ENCODE data around the gene HSF2.

The HSF2 gene

GRCh38 chr6:122406187-122406586 lies 6.7 kb downstream of the HSF2 start:
- Mint-ChIP-seq H3K4me3 (no peak overlapping the region), H3K9me3 (no peaks in the 10 kb centered on the region), H3K4me1 (ENCODE audit: low read depth in 2 of 2) (peaks cover 28 to 55% of the 10 kb centered on the region in 2 donors), H3K27me3 (no peaks in the 10 kb centered on the region), H3K27ac (no peak overlapping the region), H3K36me3 (ENCODE audit: insufficient read depth) (no peaks in the 10 kb centered on the region)
- DNase-seq = no peak
- ATAC-seq (replicated peaks) = no peak

DNA sequence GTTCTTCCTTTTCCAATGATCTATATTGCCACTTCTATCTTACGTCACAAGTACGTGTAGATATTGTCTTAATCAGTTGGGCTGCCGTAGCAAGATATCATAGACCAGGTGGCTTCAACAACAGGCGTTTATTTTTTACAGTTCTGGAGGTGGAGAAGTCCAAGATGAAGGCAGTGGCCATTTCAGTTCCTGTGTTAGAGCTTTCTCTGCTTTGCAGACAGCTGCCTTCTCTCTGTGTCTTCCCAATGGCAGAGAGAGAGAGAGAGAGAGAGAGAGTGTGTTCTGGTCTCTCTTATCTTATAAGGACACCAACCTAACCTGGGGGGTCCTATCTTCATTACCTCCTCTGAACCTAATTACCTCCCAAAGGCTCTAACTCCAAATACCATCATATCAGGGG lies 8.3 kb downstream of the HSF2 start:
- DNase-seq = no peak
- no peak for ATAC-seq (replicated peaks)
- Mint-ChIP-seq H3K9me3 (no peaks in the 10 kb centered on the region), H3K4me1 (ENCODE audit: low read depth in 2 of 2) (peaks cover 24 to 52% of the 10 kb centered on the region in 2 donors), H3K4me3 (no peak overlapping the region), H3K36me3 (ENCODE audit: insufficient read depth) (peaks cover 7% of the 10 kb centered on the region), H3K27ac (no peak overlapping the region), H3K27me3 (no peaks in the 10 kb centered on the region)

DNA sequence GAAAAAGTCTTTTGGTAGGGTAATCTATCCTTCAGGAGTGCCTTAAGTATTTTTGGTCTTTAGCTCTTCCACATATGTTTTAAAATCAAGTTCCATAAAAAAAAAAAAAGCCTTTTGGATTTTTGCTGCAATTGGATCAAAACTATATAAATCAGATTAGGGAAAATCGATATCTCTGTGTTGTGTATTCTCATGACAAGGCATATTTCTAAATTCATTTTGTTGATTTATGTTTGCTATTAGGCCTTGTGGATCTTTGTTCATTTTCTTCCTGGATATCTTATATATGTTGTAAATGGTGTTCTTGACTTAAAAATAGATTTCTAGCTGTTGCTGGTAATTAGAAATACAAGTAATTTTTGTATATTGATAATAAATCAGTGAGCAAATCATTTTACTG lies 8.8 kb downstream of the HSF2 start:
- no peaks in the 10 kb centered on the region for H3K27me3 Mint-ChIP-seq
- H3K9me3 Mint-ChIP-seq = no peaks in the 10 kb centered on the region
- no peak for ATAC-seq (replicated peaks)
- peak overlapping the region; percentile 39 to 69 for H3K4me3 Mint-ChIP-seq
- H3K27ac Mint-ChIP-seq = peak overlapping the region; percentile 1 to 42
- peaks cover 12% of the 10 kb centered on the region for H3K36me3 Mint-ChIP-seq (ENCODE audit: insufficient read depth)
- H3K4me1 Mint-ChIP-seq (ENCODE audit: low read depth in 2 of 2) = peaks cover 24 to 52% of the 10 kb centered on the region in 2 donors
- no peak for DNase-seq

DNA sequence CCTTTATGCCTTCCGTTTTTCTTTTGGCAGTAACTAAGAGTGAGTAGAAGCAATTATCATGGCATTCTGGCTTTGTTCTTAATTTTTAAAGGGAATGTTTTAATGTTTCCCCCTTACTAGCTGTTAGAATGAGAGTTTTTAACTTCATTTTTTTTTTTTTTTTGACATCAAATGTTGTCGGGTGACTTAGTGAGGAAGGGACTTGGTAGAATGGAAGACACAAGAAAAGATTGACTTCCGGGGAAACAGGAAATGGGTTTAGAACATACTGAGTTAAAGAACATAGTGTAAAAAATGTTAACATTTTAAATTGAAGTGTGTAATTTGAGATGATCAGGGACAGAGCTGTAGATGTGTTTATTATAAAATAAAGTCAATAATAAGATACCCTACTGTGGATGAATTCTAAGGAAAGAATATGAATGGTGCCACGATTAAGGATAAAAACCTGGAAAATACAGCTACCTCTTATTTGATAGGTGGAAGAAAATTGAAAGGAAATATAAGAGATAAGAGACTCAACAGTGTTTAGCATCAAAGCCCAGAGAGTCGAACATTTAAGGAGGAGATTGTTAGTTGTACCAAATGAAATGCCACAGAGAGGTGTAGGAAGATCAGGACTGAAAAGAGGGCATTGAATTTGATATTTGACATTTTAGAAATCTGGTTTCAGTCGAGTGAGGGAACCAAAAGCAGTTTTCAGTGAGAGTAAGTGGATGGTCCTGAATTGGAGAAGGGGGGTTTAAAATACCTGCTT lies 9.4 kb downstream of the HSF2 start:
- Mint-ChIP-seq H3K27me3 (no peaks in the 10 kb centered on the region), H3K4me3 (peak overlapping the region; percentile 39 to 69), H3K36me3 (ENCODE audit: insufficient read depth) (peaks cover 18% of the 10 kb centered on the region), H3K9me3 (no peaks in the 10 kb centered on the region), H3K4me1 (ENCODE audit: low read depth in 2 of 2) (peaks cover 23 to 50% of the 10 kb centered on the region in 2 donors), H3K27ac (peak overlapping the region; percentile 1 to 42)
- DNase-seq (no peak), ATAC-seq (replicated peaks) (peak; percentile 37)

GRCh38 chr6:122412001-122412400 lies 12.5 kb downstream of the HSF2 start:
- ATAC-seq (replicated peaks) (no peak), DNase-seq (no peak)
- Mint-ChIP-seq H3K4me1 (ENCODE audit: low read depth in 2 of 2) (peaks cover 15 to 37% of the 10 kb centered on the region in 2 donors), H3K27me3 (no peaks in the 10 kb centered on the region), H3K9me3 (no peaks in the 10 kb centered on the region), H3K4me3 (no peak overlapping the region), H3K36me3 (ENCODE audit: insufficient read depth) (peaks cover 27% of the 10 kb centered on the region), H3K27ac (no peak overlapping the region)

DNA sequence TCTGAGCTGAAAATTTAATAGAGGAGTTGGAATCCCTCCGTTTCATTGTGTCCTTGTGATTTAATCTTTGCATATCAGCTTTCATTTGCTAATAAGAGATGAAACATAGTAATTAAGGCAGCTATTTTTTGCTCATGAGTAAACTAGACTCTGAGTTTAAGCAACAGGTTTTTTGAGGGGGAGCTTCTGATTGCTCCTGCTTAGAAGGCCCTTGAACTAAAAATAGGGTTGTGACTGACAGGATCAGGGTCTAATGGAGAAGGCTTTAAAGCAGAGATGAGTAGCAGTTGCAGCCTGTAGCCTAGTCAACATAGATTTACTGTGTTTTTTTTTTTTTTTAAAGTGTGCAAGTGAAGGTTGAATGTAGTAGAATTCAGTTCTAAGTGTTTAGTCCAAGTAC lies 17.4 kb downstream of the HSF2 start:
- H3K27ac Mint-ChIP-seq = no peak overlapping the region
- DNase-seq = no peak

DNA sequence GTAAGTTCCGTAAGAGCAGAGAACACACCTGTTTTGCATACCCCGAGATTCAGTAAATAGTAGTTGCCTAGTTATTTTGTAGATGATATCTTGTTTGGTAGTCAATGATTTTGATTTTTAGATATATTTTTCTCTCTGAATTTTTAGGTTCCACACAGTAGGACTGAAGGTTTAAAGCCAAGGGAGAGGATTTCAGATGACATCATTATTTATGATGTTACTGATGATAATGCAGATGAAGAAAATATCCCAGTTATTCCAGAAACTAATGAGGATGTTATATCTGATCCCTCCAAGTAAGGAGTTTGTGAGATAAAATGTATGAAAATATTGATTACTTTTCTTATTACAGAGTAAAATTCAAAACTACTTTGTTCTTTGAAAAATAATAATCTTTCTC lies 22.6 kb downstream of the HSF2 start:
- H3K4me1 Mint-ChIP-seq (ENCODE audit: low read depth in 2 of 2) = no peaks in the 10 kb centered on the region
- ATAC-seq (replicated peaks) = no peak
- no peaks in the 10 kb centered on the region for H3K9me3 Mint-ChIP-seq
- no peak overlapping the region for H3K27ac Mint-ChIP-seq
- DNase-seq = no peak
- no peaks in the 10 kb centered on the region for H3K27me3 Mint-ChIP-seq
- peaks cover 7% of the 10 kb centered on the region for H3K36me3 Mint-ChIP-seq (ENCODE audit: insufficient read depth)
- H3K4me3 Mint-ChIP-seq = no peak overlapping the region

More for the DNA sequence above, 17.4 kb downstream of the HSF2 start:
- Mint-ChIP-seq H3K4me1 (ENCODE audit: low read depth in 2 of 2) (peaks cover 0 to 2% of the 10 kb centered on the region in 2 donors), H3K27me3 (no peaks in the 10 kb centered on the region), H3K9me3 (no peaks in the 10 kb centered on the region), H3K4me3 (no peak overlapping the region), H3K36me3 (ENCODE audit: insufficient read depth) (peaks cover 30% of the 10 kb centered on the region)
- no peak for ATAC-seq (replicated peaks)

DNA sequence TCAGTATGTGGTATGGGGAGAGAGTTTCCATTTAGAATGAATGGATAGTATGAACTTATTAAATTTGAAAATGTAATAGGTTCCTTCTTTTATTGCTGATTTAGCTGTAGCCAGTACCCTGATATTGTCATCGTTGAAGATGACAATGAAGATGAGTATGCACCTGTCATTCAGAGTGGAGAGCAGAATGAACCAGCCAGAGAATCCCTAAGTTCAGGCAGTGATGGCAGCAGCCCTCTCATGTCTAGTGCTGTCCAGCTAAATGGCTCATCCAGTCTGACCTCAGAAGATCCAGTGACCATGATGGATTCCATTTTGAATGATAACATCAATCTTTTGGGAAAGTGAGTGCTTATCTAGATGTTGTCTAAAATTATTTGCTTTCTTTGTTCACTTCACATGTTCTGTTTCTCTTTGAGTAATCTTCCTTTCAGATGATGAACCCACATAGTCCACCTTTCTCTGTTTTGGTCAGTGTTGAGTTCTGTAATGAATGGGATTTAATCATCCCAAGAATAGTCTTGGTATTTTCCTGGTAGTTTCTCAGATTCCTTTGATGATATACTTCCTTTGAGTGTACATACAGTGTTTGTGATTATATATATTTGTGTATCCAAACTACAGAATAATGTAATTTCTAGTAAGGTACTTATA lies 23.3 kb downstream of the HSF2 start:
- Mint-ChIP-seq H3K4me1 (ENCODE audit: low read depth in 2 of 2) (no peaks in the 10 kb centered on the region), H3K4me3 (no peak overlapping the region), H3K27me3 (no peaks in the 10 kb centered on the region), H3K9me3 (no peaks in the 10 kb centered on the region), H3K27ac (no peak overlapping the region), H3K36me3 (ENCODE audit: insufficient read depth) (peaks cover 7% of the 10 kb centered on the region)
- ATAC-seq (replicated peaks) (no peak), DNase-seq (no peak)

DNA sequence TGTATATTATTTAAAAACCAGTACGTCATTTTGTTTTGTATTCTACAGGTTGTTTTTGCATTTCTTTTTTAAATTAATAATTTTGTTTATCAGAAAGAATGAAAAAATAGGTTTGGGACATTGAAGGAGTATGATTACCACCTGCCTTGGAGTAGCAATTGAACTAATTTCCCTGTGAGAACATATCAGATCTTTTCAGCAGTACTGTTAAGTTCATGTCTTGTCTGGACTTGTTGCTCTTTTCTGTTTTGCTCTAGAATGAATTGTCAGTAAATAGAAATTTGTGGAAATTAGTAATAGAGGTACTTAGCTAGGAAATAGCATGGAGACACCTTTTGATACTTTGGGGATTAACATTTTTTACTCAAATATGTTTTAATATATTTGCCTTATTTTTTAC lies 24.3 kb downstream of the HSF2 start:
- no peak for ATAC-seq (replicated peaks)
- Mint-ChIP-seq H3K4me1 (ENCODE audit: low read depth in 2 of 2) (no peaks in the 10 kb centered on the region), H3K9me3 (no peaks in the 10 kb centered on the region), H3K27ac (no peak overlapping the region), H3K27me3 (no peaks in the 10 kb centered on the region), H3K36me3 (ENCODE audit: insufficient read depth) (peaks cover 7% of the 10 kb centered on the region), H3K4me3 (no peak overlapping the region)
- no peak for DNase-seq

GRCh38 chr6:122426597-122426996 lies 27.1 kb downstream of the HSF2 start:
- H3K27me3 Mint-ChIP-seq = no peaks in the 10 kb centered on the region
- H3K36me3 Mint-ChIP-seq (ENCODE audit: insufficient read depth) = peaks cover 15% of the 10 kb centered on the region
- no peak overlapping the region for H3K4me3 Mint-ChIP-seq
- H3K9me3 Mint-ChIP-seq = no peaks in the 10 kb centered on the region
- no peaks in the 10 kb centered on the region for H3K4me1 Mint-ChIP-seq (ENCODE audit: low read depth in 2 of 2)
- no peak overlapping the region for H3K27ac Mint-ChIP-seq
- DNase-seq (no peak), ATAC-seq (replicated peaks) (no peak)

- Mint-ChIP-seq H3K27ac (no peak overlapping the region), H3K36me3 (ENCODE audit: insufficient read depth) (peaks cover 19% of the 10 kb centered on the region), H3K4me1 (ENCODE audit: low read depth in 2 of 2) (no peaks in the 10 kb centered on the region), H3K4me3 (no peak overlapping the region), H3K9me3 (no peaks in the 10 kb centered on the region), H3K27me3 (no peaks in the 10 kb centered on the region)
- DNase-seq (no peak), ATAC-seq (replicated peaks) (no peak)
These were observed 29.3 kb downstream of the HSF2 start for GRCh38 chr6:122428781-122429180.

DNA sequence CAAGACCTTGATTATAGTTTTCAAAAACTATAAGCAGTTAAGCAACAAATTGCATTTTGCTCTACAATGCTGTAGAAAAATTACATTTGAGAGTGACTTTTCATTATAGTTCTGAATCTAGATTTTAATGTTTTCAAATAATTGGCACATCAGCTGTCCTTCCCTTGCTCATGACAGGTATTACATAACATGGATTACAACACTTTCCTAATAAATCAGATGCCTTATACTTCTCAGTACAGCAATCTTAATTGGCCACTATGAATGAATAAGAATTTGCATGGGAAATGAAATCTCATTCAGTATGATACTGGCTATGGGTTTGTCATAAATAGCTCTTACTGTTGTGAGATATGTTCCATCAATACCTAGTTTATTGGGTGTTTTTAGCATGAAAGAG lies 29.9 kb downstream of the HSF2 start:
- Mint-ChIP-seq H3K9me3 (no peaks in the 10 kb centered on the region), H3K27ac (no peak overlapping the region), H3K4me1 (ENCODE audit: low read depth in 2 of 2) (no peaks in the 10 kb centered on the region), H3K27me3 (no peaks in the 10 kb centered on the region), H3K36me3 (ENCODE audit: insufficient read depth) (peaks cover 20% of the 10 kb centered on the region), H3K4me3 (no peak overlapping the region)
- no peak for DNase-seq
- ATAC-seq (replicated peaks) = no peak

- H3K27me3 Mint-ChIP-seq = no peaks in the 10 kb centered on the region
- H3K27ac Mint-ChIP-seq = no peak overlapping the region
- H3K9me3 Mint-ChIP-seq = no peaks in the 10 kb centered on the region
- no peaks in the 10 kb centered on the region for H3K4me1 Mint-ChIP-seq (ENCODE audit: low read depth in 2 of 2)
- peaks cover 43% of the 10 kb centered on the region for H3K36me3 Mint-ChIP-seq (ENCODE audit: insufficient read depth)
- no peak for DNase-seq
- no peak overlapping the region for H3K4me3 Mint-ChIP-seq
- ATAC-seq (replicated peaks) = no peak
These were observed 32.3 kb downstream of the HSF2 start for GRCh38 chr6:122431780-122432179.

GRCh38 chr6:122432816-122433215 lies 33.4 kb downstream of the HSF2 start:
- peaks cover 0 to 4% of the 10 kb centered on the region in 2 donors for H3K4me1 Mint-ChIP-seq (ENCODE audit: low read depth in 2 of 2)
- H3K27me3 Mint-ChIP-seq = no peaks in the 10 kb centered on the region
- H3K36me3 Mint-ChIP-seq (ENCODE audit: insufficient read depth) = peaks cover 43% of the 10 kb centered on the region
- no peak overlapping the region for H3K4me3 Mint-ChIP-seq
- DNase-seq (no peak), ATAC-seq (replicated peaks) (no peak)
- H3K27ac Mint-ChIP-seq = peak overlapping the region in 1 of 2 donors; percentile 77
- no peaks in the 10 kb centered on the region for H3K9me3 Mint-ChIP-seq

Measured in effector memory CD8-positive, alpha-beta T cell (primary cell).